HEK293 (cell line): ENCODE measurements around the gene RAP1B.

Experiments
- CTCF ChIP-seq: fragments of 450-650 bp; formaldehyde crosslinking; IDR thresholded peaks from 2 replicates; pipeline ENCODE4 v1.5.1; 2016; ENCODE audit warnings: missing biosample characterization, missing genetic modification characterization
- ELK4 ChIP-seq: IDR thresholded peaks from 2 replicates; pipeline ENCODE4 v1.6.1; 2011; ENCODE audit warnings: mild to moderate bottlenecking, low read depth, low read length, borderline replicate concordance
- KLF10 ChIP-seq: fragments of 450-650 bp; IDR thresholded peaks from 2 replicates; pipeline ENCODE4 v1.5.1; 2018; ENCODE audit warnings: missing biosample characterization, mild to moderate bottlenecking, missing genetic modification characterization
- ZNF274 ChIP-seq, 2 experiments: fragments of 200-500 bp in 1 of 2; fragments of 450-650 bp in 1 of 2; sonication (Bioruptor generic) in 1 of 2; formaldehyde crosslinking in 1 of 2; IDR thresholded peaks; 2 replicates each; pipeline versions ENCODE4 v1.5.1 to v1.6.1; 2014 to 2016; ENCODE audit warnings: borderline replicate concordance in 1 of 2, inconsistent platforms in 1 of 2, low read length in 1 of 2, missing biosample characterization in 1 of 2, missing genetic modification characterization in 1 of 2
- ZNF530 ChIP-seq: fragments of 450-650 bp; formaldehyde crosslinking; IDR thresholded peaks from 2 replicates; pipeline ENCODE4 v1.5.1; 2016; ENCODE audit warnings: low read depth, missing biosample characterization, missing genetic modification characterization

GRCh38 chr12:68621472-68622081, 10.9 kb downstream of the RAP1B start:
- TF ChIP-seq KLF10 (no peak), ZNF274 (IDR thresholded peaks at IDR 0.05; ENCODE audit: low read length) (no peak), ZNF274 (tag by site-specific recombination; IDR thresholded peaks at IDR 0.05; ENCODE audit: borderline replicate concordance) (no peak), CTCF (tag by site-specific recombination) (no peak), ZNF530 (no peak), ELK4 (no peak)
